Activated CD4-positive, alpha-beta T cell treated with anti-CD3 and anti-CD28 coated beads for 48 hours (primary cell): ENCODE measurements around the gene SPNS3.

Experiments
- DNase-seq: peaks from one replicate; pipeline ENCODE4 v3.0.0-alpha.2; 2020

SPNS3 gene

DNA sequence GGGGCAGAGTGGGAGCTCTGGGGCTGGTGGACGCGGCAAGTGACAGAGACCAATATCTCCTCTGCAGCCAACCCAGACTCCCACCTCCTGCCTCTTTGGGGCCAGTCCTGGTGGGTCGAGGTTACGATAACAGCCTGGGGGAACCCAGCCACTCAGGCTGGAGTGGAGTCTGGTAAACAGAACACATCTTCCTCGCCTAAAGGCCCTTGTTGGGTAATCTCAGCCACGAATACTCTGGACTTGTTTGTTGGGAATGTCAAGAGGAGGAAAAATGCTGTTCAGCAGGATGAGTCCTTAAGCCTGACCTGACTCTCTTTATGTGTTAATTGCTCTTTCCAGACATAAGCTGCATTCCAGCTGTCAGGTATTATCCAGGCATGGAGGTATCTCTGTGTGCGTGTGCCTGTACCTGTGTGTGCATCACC is 56.9 kb downstream of the SPNS3 start:
- DNase-seq: no peak

DNA sequence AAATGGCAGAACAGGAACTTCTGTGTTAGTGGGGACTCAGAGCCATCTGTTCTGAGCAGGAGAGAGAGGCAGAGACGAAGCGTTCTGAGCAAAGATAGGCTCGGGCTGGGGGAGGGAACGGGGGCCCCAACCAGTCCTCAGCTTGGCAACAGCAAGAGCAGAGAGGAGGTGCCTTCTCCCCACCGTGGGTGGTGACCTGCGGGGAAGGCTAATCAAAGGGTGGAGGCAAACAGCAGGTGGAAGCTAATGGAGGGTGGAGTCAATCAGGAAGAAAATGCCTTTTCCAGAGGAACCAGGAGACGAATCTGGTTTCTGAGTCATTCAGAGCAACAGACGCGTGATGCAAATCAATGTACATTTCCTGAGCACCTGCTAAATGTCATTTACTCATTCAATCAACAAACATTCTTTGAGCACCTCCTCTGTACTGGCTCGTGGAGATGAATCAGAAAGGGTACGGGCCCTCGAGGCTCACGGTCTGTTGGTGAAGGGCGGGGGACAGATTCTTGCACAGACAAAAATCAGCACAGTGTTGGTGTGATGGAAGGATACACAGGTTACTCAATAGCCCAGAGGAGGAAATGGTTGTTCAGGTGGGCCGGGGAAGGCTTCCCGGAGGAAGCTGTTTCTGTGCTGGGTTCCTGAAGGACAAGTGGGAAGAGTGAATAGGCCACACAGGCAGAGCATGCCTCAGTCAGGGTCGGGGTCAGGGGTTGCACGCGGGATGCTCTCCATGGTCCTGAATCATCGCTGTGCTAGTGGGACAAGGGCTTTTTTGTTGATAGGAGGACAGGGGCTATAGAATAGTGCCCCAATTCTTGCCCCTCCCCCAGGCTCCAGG is 59.2 kb downstream of the SPNS3 start:
- peak; percentile 43 for DNase-seq

DNA sequence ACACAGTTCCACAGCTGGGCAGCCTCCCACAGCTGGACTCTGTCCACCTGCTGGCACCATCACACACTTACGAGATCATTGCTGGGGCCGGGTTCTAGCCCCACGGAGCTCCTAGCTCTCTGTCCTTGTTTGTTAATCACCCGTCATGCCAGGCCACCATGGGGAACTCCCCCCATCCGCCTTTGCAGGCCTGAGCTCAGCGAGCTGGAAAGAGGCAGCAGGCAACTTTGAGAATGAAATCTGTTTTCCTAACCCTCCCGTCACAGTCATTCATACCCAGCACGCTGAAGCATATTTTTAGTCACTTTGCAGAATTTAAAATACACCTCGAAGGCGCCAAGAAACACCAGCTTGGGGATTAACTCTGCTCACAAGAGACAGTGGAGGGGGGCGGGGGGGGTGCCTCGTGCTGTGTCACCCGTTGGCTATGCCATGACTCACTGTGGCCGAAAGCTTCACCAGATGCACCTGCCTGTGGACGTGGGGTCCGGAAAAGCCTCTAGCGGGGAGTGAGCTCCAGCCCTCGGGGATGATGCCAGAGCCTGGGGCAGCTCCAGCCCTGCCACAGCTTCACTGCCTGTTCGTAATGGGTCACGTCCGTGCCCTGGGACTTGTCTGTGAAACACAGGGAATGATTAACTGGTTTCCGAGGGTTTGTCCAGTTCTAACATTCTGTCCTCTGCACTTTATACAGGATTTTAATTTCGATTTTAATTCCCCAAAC is 63.5 kb downstream of the SPNS3 start:
- no peak for DNase-seq

DNA sequence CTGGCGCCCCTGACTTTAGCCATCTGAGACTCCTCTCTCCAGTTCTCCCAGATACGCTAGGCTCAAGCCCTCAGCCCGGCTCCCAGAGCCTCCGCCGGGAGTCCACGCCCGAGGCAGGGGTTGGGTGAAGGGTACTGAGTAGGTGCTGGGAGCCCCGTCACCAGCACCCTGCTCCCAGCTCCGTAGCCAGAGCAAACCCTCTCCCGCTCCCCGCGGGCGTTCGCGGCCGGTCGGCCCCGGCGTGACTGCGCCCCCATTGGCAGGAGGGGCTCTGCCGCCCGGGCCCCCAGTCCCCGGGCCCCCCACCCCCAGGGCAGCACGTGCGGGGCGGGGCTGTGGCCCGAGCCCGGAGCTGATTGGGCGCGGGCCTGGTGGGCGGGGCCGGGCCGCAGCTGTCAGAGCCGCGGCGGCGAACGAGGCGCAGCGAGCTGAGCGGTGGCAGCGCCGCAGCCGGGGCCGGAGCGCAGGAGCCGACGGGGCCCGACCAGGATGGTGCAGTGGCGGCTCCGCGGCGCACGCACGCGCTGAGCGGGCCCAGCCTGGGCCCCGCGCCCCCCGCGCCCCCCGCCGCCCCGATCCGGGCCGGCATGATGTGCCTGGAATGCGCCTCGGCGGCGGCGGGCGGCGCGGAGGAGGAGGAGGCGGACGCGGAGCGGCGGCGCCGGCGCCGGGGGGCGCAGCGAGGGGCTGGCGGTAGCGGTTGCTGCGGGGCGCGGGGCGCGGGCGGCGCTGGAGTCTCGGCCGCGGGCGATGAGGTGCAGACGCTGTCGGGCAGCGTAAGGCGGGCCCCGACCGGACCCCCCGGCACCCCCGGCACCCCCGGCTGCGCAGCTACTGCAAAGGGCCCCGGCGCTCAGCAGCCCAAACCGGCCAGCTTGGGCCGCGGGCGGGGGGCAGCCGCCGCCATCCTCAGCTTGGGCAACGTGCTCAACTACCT is 65.0 kb downstream of the SPNS3 start, which contains the start of gene SPNS2:
TSS of gene SPNS2 (plus strand) at position 421 of the 937 bp plus-strand sequence. CDS start at position 588, 167 bp downstream.
- peak; percentile 65 for DNase-seq

DNA sequence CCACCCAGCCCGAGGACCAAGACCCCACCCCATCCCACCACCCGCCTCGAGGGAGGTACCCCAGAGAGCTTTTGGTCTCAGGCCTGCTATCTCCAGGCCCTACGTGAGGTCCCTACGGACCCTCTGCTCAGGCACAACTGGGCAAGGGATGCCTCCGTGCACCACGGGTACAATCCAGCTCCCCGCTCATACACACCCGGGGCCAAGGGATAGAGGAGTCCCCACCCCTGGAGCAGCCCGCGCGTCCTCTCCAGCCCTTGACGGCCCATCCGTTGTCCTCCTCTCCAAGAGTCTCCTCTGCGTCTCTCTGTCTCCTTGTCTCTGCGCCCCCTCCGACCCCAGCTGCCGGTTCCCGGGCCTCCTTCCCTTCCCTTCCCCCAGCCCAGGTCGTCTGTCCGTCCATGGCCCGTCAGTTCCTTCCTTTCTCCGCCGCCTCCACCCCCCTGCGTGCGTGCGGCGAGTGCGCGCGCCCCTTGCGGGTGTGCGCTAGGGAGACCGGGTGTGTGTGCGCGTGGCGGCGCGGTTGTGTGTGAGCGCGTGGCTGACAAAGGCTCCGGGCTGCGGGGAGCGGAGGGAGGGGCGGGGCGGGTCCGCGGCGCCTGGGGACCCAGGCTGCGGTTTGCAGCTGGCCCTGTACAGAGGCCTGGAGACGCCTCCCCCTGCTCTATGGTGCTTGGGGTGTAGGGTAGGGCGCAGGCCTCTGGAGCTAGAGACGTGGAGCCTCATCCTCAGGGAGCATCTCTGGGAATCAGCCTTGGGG is 65.9 kb downstream of the SPNS3 start:
- no peak for DNase-seq

DNA sequence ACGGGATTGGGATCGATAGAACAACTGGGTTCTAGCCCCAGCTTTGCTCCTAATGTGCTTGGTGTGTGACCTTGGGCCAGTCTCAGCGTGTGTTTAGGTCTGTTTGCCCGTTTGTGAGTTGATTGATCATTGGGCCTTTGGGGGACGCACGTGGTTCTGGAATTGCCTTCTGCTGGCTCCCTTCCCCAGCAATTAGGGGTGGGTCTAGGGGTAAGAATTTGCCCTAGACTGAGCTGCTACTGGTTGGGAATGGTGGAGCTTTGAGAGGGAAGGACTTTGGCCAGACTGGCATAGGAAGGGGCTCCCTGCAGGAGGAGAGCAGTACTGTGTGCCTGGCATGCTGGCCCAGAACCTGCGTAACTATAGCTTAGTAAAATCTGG is 66.4 kb downstream of the SPNS3 start:
- DNase-seq: no peak

DNA sequence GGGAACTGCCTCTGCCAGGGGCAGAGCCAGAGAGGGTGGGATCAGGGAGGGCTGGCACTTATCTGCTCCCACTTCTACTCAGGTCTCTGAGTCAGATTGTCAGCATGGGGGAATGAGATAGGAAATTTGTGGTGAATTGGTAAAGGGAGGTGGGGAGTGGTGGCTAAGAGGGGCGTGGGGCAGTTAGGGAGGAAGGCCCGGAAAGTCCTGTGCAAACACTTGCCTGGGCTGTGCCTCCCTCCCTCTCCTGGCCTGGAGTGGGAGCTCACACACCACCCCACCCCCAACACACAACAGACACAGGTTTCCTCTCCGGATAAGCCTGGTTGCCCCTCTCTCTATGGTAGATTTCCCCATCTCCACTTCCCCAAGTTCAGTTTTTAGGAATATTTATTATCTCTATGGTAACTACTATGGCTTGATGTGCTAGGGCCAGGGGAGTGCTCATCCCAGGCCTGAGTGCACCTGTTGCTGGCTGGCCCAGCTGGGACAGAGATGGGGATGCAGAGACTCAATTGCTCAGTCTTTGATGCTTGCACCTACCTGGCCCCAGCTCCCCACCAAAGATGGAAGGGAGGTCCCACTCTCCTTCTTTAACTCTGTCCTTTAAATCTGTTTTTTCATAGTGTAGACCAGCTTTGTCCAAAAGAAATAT is 67.7 kb downstream of the SPNS3 start:
- DNase-seq: no peak

DNA sequence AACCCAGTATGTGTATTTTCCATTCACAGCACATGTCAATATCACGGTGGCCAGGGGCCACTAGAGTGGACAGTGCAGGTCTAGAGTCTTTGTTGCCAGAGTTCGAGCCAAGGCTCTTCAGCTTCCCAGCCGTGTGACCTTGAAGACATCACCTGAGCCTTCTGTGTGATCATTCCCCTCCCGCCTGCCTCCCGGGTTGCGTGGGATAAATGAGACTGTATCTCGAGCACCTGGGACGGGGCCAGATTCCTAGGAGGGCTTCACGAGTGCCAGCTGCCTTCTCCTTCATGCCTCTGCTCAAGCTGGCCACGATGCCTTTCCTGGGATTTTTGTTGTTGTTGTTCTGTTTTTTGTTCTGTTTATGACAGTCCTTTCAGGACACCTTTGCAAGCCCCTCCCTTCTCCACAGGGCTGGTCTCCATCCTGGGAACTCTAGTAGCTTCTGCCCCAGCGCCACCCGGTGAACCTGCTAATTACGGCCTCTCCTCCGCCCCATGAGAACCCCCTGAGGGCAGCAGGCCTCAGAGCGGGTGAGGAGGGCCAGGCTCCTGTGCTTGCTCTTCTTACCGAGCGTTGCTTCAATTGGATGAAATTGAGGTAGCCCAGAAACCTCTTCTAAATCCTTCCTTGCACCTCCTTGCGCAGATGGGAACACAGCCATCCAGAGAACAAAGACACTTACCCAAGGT is 68.9 kb downstream of the SPNS3 start:
- no peak for DNase-seq

DNA sequence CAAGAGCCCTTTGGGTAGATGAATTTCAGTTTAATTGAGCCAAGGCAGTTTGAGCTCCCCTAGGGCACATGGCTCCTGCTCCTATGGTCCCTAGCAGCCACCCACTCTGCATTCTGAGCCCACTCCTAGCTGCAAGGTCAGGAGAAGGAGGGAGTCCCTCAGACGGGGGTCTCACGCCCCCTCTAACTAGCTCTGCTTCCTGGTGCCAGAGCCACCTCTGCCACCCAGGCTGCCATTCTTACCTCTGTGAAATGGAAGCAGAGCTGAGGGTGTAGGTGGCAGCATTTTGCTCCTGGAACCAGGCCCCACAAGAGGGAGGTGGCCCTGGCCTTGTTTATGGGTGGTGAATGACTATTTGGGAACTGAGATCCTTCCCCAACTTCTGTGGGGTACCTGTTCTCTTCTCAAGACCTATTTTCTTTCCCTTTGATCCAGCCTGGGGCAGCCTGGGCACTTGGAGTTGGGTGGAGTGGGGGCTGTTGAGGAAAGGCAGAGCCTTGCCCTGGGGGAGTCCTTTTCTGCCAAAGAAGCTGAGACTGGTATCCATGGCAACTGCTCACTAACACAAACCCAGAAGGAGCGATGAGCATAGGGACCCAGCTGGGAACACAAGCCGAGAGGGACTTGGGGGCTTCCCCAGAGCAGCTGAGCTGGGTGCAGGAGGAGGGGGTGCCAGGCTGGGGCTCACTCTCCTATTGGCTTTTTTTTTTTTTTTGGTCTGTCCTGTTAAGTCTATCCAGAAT is 69.7 kb downstream of the SPNS3 start:
- no peak for DNase-seq

DNA sequence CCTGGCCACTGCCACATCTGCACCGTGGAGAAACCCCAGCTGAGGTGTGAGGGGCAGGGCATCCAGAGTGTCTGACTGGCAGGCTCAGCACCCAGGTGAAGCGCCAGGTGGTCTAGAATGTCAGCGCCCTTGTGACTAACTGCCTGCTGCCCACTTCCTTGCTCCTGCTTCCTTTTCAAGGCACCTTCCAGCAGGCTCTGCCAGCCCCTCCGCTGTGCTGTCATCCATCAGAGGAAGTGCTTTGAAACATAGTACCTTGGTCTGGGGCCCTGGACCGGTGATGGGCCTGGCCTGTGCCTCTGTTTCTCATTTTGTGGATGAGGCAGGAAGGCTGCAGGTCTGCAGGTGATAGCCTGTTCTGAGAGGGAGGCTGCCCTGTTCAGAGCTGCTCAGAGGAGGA is 70.4 kb downstream of the SPNS3 start:
- DNase-seq: no peak

DNA sequence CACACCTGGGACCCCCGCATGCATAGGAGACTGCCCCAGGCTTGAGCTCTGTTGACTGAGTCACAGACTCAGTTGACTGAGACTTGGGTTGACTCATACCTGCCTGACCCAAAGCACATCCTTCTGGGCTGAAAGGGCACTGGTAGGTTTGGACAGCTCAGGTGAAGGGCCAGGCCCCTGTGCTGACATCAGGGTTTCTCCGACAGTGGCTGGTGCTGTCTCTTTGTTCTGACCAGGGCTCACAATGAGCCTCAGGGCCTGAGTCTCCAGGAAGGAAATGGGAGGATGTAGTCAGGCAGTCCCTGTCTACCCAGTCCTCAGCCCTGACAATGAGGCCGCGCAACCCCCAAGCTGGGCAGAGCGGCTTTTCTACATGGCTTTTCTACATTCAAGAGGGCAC is 71.4 kb downstream of the SPNS3 start:
- DNase-seq: no peak

DNA sequence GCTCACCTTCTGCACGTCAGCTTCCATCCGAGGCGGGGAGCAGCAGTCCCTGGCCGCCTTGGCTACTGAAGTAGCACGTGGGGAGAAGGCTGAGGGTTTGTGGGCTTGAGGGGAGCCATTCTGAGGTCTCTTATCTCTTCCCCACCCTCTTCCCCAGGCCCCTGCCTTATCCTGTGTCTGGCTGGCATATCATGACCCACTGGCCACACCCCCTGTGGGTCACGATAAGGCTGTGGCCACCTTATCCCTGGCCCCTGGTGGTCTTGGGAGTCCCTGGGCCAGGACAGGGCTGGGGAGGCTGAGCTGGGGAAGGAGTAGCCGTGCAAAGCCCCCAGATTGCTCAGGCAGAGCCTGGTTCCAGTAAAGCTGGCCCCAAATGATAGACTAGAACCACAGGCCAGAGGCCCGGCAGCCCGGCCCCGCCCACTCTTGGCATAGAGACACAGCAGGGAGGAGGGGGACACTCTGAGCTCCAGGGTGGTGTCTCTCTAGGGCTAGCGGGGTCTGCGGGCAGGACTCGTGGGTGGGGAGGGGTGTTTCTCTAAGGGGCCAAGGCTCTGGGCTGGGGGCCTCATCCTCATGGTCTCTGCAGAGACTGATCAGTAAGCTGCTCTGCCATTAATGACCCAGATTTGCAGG is 72.6 kb downstream of the SPNS3 start:
- DNase-seq: no peak

DNA sequence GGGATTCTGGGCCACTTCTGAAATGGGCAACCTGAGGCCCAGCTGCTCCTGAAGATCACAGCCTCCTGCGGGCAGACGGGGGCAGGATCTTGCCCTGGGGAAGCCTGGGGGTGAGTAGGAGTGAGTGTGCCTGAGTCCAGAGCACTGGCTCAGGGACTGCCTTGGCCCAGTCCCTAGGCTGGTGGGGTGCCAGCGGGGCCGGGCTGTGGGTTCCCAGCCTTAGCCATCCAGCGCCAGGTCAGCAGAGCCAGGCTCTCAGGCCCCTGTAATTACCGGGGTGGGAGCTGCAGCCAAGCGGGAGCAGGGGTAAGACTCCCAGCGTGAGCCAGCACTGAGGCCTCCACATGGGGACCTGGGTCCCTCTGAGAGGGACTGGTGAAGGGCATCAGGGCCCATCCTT is 73.2 kb downstream of the SPNS3 start:
- no peak for DNase-seq

DNA sequence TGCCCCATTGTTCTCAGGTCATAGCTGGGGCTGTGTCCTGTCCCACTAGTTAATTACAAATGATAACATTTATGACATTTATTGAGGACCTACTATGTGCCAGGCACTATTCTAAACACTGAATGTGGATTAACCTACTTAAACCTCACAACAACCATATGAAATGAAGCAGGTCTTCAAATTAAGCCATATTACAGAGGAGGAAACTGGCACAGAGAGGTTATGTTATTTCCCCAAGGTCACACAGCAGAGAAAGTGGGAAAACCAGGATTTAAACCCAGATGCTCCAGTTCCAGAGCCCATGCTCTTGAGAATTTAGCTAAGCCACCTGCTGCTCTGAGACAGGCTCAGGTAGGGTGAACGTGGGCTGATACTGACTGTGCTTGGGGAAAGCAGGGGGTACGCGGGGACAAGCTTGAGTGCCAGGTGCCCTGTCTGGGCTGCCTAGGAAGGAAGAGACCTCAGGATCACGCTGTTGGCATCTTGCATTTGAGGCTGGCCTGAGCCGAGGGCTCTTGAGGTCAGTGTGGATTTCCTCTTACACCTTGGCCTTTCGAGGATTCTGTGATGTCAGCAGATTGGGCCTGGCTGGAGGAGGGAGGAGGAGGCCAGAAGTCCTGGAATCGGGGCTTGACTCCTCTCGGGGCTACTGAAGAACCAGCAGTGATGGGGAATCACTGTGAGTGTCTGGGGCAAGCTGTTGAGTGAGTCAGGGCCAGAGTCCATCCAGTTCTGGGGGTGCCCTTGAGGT is 73.8 kb downstream of the SPNS3 start:
- no peak for DNase-seq

DNA sequence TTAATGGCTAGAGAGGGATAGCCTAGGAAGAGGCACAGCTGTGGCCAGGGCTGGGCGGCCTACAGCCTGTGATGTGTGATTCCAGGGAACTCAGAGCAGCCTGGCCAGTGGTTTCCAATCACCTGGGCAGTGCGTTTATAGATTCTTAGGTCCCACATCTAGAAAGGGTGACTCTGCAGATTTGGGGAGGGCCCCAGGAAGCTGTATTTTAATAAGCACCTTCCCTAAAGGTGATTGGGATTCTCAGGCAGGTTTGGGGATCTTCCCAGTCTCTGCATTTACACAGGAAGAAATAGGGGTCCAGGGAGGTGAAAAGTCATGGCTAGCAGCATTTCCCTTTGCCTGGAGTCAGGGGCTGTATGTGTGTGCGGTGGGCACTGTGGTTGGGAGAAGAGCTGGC is 74.5 kb downstream of the SPNS3 start:
- no peak for DNase-seq

DNA sequence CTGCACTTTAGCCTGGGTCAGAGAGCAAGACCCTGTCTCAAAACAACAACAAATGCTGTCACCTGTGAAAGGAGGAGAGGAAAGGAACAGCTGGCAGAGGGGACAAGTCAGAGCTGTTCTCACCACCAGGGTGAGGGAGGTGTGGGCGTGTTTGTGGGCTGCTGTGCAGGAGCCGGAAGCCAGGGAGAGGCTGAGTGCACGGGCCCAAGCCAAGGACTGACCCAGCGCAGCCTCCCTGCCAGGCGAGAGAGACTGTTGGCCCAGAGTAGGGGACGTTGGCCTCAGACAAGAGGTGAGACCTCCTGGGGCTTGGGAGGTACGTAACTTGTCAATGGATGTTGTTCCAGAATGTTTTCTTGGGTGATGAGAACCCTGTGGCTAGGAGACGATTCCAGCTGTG is 75.7 kb downstream of the SPNS3 start:
- DNase-seq: peak; percentile 41

DNA sequence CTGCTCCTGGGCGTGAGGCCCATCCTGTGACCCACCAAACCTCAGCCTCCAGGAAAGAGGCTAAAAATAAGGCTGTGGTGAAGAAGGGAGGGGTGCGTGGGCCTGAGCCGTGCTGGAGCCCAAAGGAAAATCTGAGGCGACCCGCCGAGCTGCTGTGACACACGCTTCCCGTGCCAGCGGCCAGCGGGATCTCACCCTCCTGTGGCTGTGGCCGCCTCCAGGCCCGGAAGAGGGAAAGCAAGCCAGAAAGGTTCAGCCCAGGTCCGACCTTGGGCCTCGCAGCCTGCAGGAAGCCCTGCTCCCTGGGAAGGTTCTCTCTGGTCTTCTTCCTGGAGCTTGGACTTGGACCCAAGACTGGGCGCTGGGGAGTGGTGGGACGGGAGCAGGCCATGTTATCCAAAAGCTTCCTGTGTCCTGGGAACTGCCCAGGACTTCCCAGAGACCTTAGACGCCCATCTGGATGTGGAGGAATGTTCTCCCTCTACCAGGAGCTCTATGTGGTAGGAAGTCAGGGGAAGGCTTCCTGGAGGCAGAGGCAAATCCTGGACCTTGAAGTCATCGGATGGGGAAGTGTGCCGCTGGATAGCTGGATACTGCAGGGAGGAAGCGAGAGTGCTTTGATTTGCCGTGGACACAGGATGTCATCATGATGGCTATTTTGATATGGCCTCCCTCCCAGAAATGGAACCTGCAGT is 76.3 kb downstream of the SPNS3 start:
- no peak for DNase-seq

DNA sequence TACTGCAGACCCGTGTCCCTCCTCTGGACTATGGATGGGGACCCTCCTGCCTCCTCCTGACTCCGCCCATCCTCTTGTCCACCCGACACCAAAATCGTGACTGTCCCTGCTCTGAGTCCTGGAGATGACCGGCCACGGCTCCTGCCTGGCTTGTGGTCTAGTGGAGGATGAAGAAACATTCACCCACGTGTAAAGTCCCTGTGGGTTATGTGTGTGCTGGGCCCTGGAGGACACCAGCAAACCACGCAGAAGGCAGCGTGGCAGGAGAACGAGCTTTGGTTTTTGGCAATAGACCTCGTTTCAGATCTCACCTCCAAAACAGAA is 76.8 kb downstream of the SPNS3 start:
- DNase-seq: no peak
